IMR-90 (cell line): ENCODE data around the gene R3HDML. TPM values are rescaled to one million over a fixed set of nuclear protein-coding genes. Genes with fewer than 3 reads are reported as not detected.

Experiments used
- ATAC-seq: fragments of 200-7000 bp; cut with Tn5 transposase; 2 replicates; pipeline ENCODE4 v1.9.1; 2020; ENCODE audit warnings: low read depth, mild to moderate bottlenecking, moderate library complexity
- BruUV-seq: library from RNA; stranded (reverse); fragments of 400-500 nt; replicated peaks from 2 replicates; lab custom pipeline; 2021; lab: Mats Ljungman, UMichigan
- CTCF ChIA-PET: fragments of 300-600 bp; formaldehyde crosslinking; extraction: SDS; loops from one replicate; lab custom pipeline; 2021; ENCODE audit warnings: antibody characterized with exemption; lab: Yijun Ruan, JAX
- POLR2A ChIA-PET: fragments of 300-600 bp; sonication (Branson Sonifier 250); formaldehyde crosslinking; loops from one replicate; lab custom pipeline; 2022; ENCODE audit warnings: antibody characterized with exemption; ENCODE audit not compliant: unreplicated experiment; lab: Charles Lee
- DNase-seq: peaks from one replicate; pipeline ENCODE4 v3.0.0; 2013
- H2AFZ ChIP-seq: replicated peaks from 2 replicates; pipeline ENCODE3; 2013; ENCODE audit warnings: low read length, mild to moderate bottlenecking; ENCODE audit not compliant: poor library complexity
- H2AK5ac ChIP-seq: 2 replicates; pipeline ENCODE4 v1.6.1; 2013; ENCODE audit warnings: low read depth, low read length, inconsistent platforms
- H2AK9ac ChIP-seq: replicated peaks from 2 replicates; pipeline ENCODE3; 2013; ENCODE audit warnings: mild to moderate bottlenecking, low read depth, low read length, moderate library complexity; ENCODE audit not compliant: poor library complexity
- H2BK120ac ChIP-seq: 2 replicates; pipeline ENCODE4 v1.6.1; 2013; ENCODE audit warnings: low read depth, low read length, inconsistent platforms
- H2BK15ac ChIP-seq: 3 replicates; pipeline ENCODE4 v1.6.1; 2013; ENCODE audit warnings: low read depth, low read length, inconsistent platforms
- H2BK20ac ChIP-seq: 2 replicates; pipeline ENCODE4 v1.6.1; 2013; ENCODE audit warnings: low read depth, mild to moderate bottlenecking, inconsistent platforms, low read length, moderate library complexity
- H2BK5ac ChIP-seq: 2 replicates; pipeline ENCODE4 v1.6.1; 2013; ENCODE audit warnings: mild to moderate bottlenecking, low read depth, low read length, inconsistent platforms; ENCODE audit not compliant: poor library complexity, severe bottlenecking
- H3K14ac ChIP-seq: replicated peaks from 2 replicates; pipeline ENCODE4 v1.6.1; 2013; ENCODE audit warnings: low read depth, low read length, inconsistent platforms
- H3K18ac ChIP-seq: 2 replicates; pipeline ENCODE4 v1.6.1; 2013; ENCODE audit warnings: low read depth, low read length, control low read depth
- H3K23ac ChIP-seq: 2 replicates; pipeline ENCODE4 v1.6.1; 2013; ENCODE audit warnings: low read depth, low read length, inconsistent platforms
- H3K27ac ChIP-seq: 2 replicates; pipeline ENCODE4 v1.5.1; 2013; ENCODE audit warnings: mild to moderate bottlenecking, control low read depth, low read length; ENCODE audit not compliant: insufficient read depth
- H3K27me3 ChIP-seq: 2 replicates; pipeline ENCODE4 v1.6.1; 2013; ENCODE audit warnings: low read length; ENCODE audit not compliant: control insufficient read depth, insufficient read depth
- H3K36me3 ChIP-seq: 2 replicates; pipeline ENCODE4 v1.6.1; 2013; ENCODE audit warnings: low read length, mixed read lengths; ENCODE audit not compliant: control insufficient read depth, insufficient read depth
- H3K4ac ChIP-seq: 2 replicates; pipeline ENCODE4 v1.6.1; 2013; ENCODE audit warnings: low read depth, low read length, inconsistent platforms
- H3K4me1 ChIP-seq: 2 replicates; pipeline ENCODE4 v1.6.1; 2013; ENCODE audit warnings: low read length, mixed read lengths; ENCODE audit not compliant: control insufficient read depth, insufficient read depth
- H3K4me2 ChIP-seq: 2 replicates; pipeline ENCODE4 v1.6.1; 2013; ENCODE audit warnings: low read depth, mild to moderate bottlenecking, control low read depth, low read length, moderate library complexity
- H3K4me3 ChIP-seq: 2 replicates; pipeline ENCODE4 v1.5.1; 2013; ENCODE audit warnings: low read depth, mild to moderate bottlenecking, control low read depth, low read length, moderate library complexity; ENCODE audit not compliant: insufficient read depth
- H3K56ac ChIP-seq: 2 replicates; pipeline ENCODE4 v1.6.1; 2013; ENCODE audit warnings: low read length, inconsistent platforms; ENCODE audit not compliant: insufficient read depth; ENCODE audit errors: extremely low read depth
- H3K79me1 ChIP-seq, 2 experiments: 2 replicates each; pipeline ENCODE4 v1.6.1; 2013; ENCODE audit warnings: low read length in 2 of 2, inconsistent platforms in 1 of 2, low read depth in 1 of 2
- H3K9ac ChIP-seq: 2 replicates; pipeline ENCODE4 v1.6.1; 2013; ENCODE audit warnings: low read depth, low read length, control low read depth
- H3K9me1 ChIP-seq: 2 replicates; pipeline ENCODE4 v1.6.1; 2013; ENCODE audit warnings: low read length, inconsistent platforms; ENCODE audit not compliant: insufficient read depth
- H3K9me3 ChIP-seq: 2 replicates; pipeline ENCODE4 v1.6.1; 2013; ENCODE audit warnings: low read length; ENCODE audit not compliant: control insufficient read depth, insufficient read depth
- H4K20me1 ChIP-seq: 2 replicates; pipeline ENCODE4 v1.6.1; 2013; ENCODE audit warnings: low read length, inconsistent platforms; ENCODE audit not compliant: insufficient read depth
- H4K5ac ChIP-seq: 2 replicates; pipeline ENCODE4 v1.6.1; 2013; ENCODE audit warnings: mild to moderate bottlenecking, low read depth, low read length, control low read depth
- H4K8ac ChIP-seq, 2 experiments: 2 replicates each; pipeline ENCODE4 v1.6.1; 2013; ENCODE audit warnings: low read depth in 2 of 2, low read length in 2 of 2, control low read depth in 1 of 2, inconsistent platforms in 1 of 2
- H4K91ac ChIP-seq: 2 replicates; pipeline ENCODE4 v1.6.1; 2013; ENCODE audit warnings: low read depth, low read length, inconsistent platforms; ENCODE audit not compliant: insufficient read depth
- BHLHE40 ChIP-seq: fragments of 150-350 bp; IDR thresholded peaks from 2 replicates; pipeline ENCODE4 v1.6.1; 2016; ENCODE audit warnings: mild to moderate bottlenecking, low read depth, low read length
- CEBPB ChIP-seq: IDR thresholded peaks from 2 replicates; pipeline ENCODE4 v1.6.1; 2012; ENCODE audit warnings: low read depth, low read length, improper control_type of control experiment
- MAFK ChIP-seq: IDR thresholded peaks from 2 replicates; pipeline ENCODE4 v1.6.1; 2012; ENCODE audit warnings: low read depth, low read length, improper control_type of control experiment
- MAZ ChIP-seq: IDR thresholded peaks from 2 replicates; pipeline ENCODE4 v1.6.1; 2012; ENCODE audit warnings: low read depth, mild to moderate bottlenecking, low read length, improper control_type of control experiment, moderate library complexity, borderline replicate concordance
- MXI1 ChIP-seq: IDR thresholded peaks from 2 replicates; pipeline ENCODE4 v1.6.1; 2012; ENCODE audit warnings: low read depth, mild to moderate bottlenecking, low read length, moderate library complexity, borderline replicate concordance
- NFE2L2 ChIP-seq: fragments of 150-350 bp; IDR thresholded peaks from 2 replicates; pipeline ENCODE4 v1.6.1; 2016; ENCODE audit warnings: low read depth, mild to moderate bottlenecking, low read length
- POLR2A ChIP-seq: IDR thresholded peaks from 2 replicates; pipeline ENCODE4 v1.6.1; 2012; ENCODE audit warnings: mild to moderate bottlenecking, low read depth, low read length
- RAD21 ChIP-seq: IDR thresholded peaks from 2 replicates; pipeline ENCODE4 v1.6.1; 2012; ENCODE audit warnings: low read length, improper control_type of control experiment
- RCOR1 ChIP-seq: IDR thresholded peaks from 2 replicates; pipeline ENCODE4 v1.6.1; 2012; ENCODE audit warnings: mild to moderate bottlenecking, low read length, improper control_type of control experiment; ENCODE audit not compliant: insufficient replicate concordance
- RFX5 ChIP-seq: IDR thresholded peaks from 2 replicates; pipeline ENCODE4 v1.8.0; 2012; ENCODE audit warnings: low read depth, mild to moderate bottlenecking, low read length, moderate library complexity
- WGBS, 2 experiments: methylation state at CpG; one replicate each; pipeline versions ENCODE4 v1.1.5 to v1.1.7; 2013; ENCODE audit warnings: missing lambda C conversion rate in 2 of 2; ENCODE audit not compliant: insufficient read length in 1 of 2; ENCODE audit errors: extremely low coverage in 2 of 2; 5-methylcytosine and 5-hydroxymethylcytosine counted together
- dilution Hi-C: fragments of 300-500 bp; cut with HindIII; formaldehyde crosslinking; loops from one replicate; pipeline ENCODE4 v1.14.3; 2018; ENCODE audit warnings: low sequenced_read_pairs; ENCODE audit not compliant: unreplicated experiment
- in situ Hi-C: fragments of 300-500 bp; cut with MboI; formaldehyde crosslinking; loops from 3 replicates; pipeline ENCODE4 v1.14.3; 2019; ENCODE audit warnings: low sequenced_read_pairs, inconsistent platforms, mixed read lengths
- intact Hi-C: fragments of 100-400 bp; cut with micrococcal nuclease; formaldehyde crosslinking; loops from 2 replicates; pipeline ENCODE4 v1.10.0; 2022
- polyA plus RNA-seq, 3 experiments: library from polyadenylated mRNA; depleted of rRNA; stranded (reverse); fragments of >200 nt; gene quantifications; 2 replicates each; pipeline ENCODE4 v1.2.3, GENCODE V29; 2012; ENCODE audit warnings: low replicate concordance in 1 of 3
- total RNA-seq: library from RNA; depleted of rRNA; stranded (reverse); fragments of >200 nt; gene quantifications from 2 replicates; pipeline ENCODE4 v1.2.3, GENCODE V29; 2012
- TF ChIP-seq, protein P1 (sequence below): fragments of 150-350 bp; IDR thresholded peaks from 2 replicates; pipeline ENCODE4 v1.6.1; 2017; ENCODE audit warnings: mild to moderate bottlenecking, antibody characterized with exemption, low read length, low read depth
- TF ChIP-seq, protein P2 (sequence below): conservative IDR thresholded peaks from 2 replicates; pipeline ENCODE4 v1.5.1; 2012; ENCODE audit warnings: mild to moderate bottlenecking, low read depth, low read length, improper control_type of control experiment

Gene R3HDML
- total and polyA plus RNA-seq, 2 of the 4 experiments (the other 2 are of a cell fraction): not detected

DNA sequence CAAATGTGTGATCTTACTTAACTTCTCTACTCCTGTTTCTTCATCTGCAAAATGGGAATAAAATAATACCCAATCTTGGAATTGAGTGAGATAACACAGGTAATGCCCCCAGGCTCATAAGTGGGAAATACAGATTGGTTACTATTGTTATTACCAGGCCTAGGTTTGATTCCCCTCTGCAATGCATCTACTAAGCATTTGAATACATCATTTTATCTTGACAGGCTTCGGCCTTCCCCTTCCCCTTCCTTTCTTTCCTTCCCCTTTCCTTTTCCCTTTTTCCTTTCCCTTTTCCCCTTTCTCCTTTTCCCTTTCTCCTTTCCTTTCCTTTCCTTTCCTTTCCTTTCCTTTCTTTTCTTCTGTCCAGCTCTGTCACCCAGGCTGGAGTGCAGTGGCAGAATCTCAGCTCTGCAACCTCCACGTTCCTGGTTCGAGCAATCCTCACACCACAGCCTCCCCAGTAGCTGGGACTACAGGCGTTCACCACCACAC is 11.4 kb downstream of the R3HDML start:
- H3K9me3 ChIP-seq: no peaks in the 10 kb centered on the region
- dilution Hi-C loops (no loop called here), intact Hi-C loops (no loop called here), in situ Hi-C loops (no loop called here)
- ATAC-seq (no peak), DNase-seq (no peak)
- no peak overlapping the region for H3K23ac ChIP-seq
- no peak overlapping the region for H2AFZ ChIP-seq
- no peak overlapping the region for H2BK20ac ChIP-seq
- H2AK9ac ChIP-seq: no peak overlapping the region
- no peak overlapping the region for H2BK5ac ChIP-seq
- H2AK5ac ChIP-seq: no peak overlapping the region
- ChIA-PET CTCF (interaction anchor here (1.1 kb wide), 1 partner anchor 37 kb away, joined by 4 read pairs; the partner anchor contains the start of gene FITM2), POLR2A (no interaction called here)
- no peak overlapping the region for H3K4me3 ChIP-seq
- H2BK120ac ChIP-seq: no peak overlapping the region
- H3K79me1 ChIP-seq: no peaks in the 10 kb centered on the region
- no peak overlapping the region for H3K4me2 ChIP-seq
- no peak overlapping the region for H3K9ac ChIP-seq
- no TSS peak for BruUV-seq
- H3K4ac ChIP-seq: no peak overlapping the region
- no peak overlapping the region for H4K8ac ChIP-seq
- no peaks in the 10 kb centered on the region for H3K36me3 ChIP-seq
- 50% methylated on average over 1 of the region's 4 CpGs; no CpG with 5 or more reads in 1 of the 2 experiments for WGBS, 2 experiments
- no peak overlapping the region for H3K18ac ChIP-seq
- H4K5ac ChIP-seq: no peak overlapping the region
- H3K56ac ChIP-seq: no peak overlapping the region
- H4K91ac ChIP-seq: no peak overlapping the region
- H3K9me1 ChIP-seq: no peaks in the 10 kb centered on the region
- no peaks in the 10 kb centered on the region for H4K20me1 ChIP-seq
- peaks cover 10% of the 10 kb centered on the region for H3K27me3 ChIP-seq
- no peak overlapping the region for H3K14ac ChIP-seq
- H3K4me1 ChIP-seq: no peaks in the 10 kb centered on the region
- TF ChIP-seq RCOR1: no peak
- no peak for TF ChIP-seq CEBPB
- TF ChIP-seq, protein P1, sequence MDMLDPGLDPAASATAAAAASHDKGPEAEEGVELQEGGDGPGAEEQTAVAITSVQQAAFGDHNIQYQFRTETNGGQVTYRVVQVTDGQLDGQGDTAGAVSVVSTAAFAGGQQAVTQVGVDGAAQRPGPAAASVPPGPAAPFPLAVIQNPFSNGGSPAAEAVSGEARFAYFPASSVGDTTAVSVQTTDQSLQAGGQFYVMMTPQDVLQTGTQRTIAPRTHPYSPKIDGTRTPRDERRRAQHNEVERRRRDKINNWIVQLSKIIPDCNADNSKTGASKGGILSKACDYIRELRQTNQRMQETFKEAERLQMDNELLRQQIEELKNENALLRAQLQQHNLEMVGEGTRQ: no peak
- no peak for TF ChIP-seq MAFK
- TF ChIP-seq RAD21: no peak
- TF ChIP-seq MXI1: no peak
- TF ChIP-seq MAZ: no peak
- no peak for TF ChIP-seq POLR2A
- no peak for TF ChIP-seq BHLHE40
- TF ChIP-seq, protein P2, sequence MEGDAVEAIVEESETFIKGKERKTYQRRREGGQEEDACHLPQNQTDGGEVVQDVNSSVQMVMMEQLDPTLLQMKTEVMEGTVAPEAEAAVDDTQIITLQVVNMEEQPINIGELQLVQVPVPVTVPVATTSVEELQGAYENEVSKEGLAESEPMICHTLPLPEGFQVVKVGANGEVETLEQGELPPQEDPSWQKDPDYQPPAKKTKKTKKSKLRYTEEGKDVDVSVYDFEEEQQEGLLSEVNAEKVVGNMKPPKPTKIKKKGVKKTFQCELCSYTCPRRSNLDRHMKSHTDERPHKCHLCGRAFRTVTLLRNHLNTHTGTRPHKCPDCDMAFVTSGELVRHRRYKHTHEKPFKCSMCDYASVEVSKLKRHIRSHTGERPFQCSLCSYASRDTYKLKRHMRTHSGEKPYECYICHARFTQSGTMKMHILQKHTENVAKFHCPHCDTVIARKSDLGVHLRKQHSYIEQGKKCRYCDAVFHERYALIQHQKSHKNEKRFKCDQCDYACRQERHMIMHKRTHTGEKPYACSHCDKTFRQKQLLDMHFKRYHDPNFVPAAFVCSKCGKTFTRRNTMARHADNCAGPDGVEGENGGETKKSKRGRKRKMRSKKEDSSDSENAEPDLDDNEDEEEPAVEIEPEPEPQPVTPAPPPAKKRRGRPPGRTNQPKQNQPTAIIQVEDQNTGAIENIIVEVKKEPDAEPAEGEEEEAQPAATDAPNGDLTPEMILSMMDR: no peak
- TF ChIP-seq RFX5: no peak
- TF ChIP-seq NFE2L2: no peak
- H2BK15ac ChIP-seq: no peak overlapping the region
- no peak overlapping the region for H3K27ac ChIP-seq
